ENCODE measurements around the gene RAPGEFL1. TPM values are rescaled to one million over a fixed set of nuclear protein-coding genes. Genes with fewer than 3 reads are reported as not detected.
"Not testable (repeated sequence)": the region's sequence is repeated elsewhere in the genome, so short reads cannot be mapped to it uniquely, and the experiment has no call there.

RAPGEFL1 gene
- total RNA-seq, 2 donors from 2014 or later, result 7.0 to 7.3 TPM

DNA sequence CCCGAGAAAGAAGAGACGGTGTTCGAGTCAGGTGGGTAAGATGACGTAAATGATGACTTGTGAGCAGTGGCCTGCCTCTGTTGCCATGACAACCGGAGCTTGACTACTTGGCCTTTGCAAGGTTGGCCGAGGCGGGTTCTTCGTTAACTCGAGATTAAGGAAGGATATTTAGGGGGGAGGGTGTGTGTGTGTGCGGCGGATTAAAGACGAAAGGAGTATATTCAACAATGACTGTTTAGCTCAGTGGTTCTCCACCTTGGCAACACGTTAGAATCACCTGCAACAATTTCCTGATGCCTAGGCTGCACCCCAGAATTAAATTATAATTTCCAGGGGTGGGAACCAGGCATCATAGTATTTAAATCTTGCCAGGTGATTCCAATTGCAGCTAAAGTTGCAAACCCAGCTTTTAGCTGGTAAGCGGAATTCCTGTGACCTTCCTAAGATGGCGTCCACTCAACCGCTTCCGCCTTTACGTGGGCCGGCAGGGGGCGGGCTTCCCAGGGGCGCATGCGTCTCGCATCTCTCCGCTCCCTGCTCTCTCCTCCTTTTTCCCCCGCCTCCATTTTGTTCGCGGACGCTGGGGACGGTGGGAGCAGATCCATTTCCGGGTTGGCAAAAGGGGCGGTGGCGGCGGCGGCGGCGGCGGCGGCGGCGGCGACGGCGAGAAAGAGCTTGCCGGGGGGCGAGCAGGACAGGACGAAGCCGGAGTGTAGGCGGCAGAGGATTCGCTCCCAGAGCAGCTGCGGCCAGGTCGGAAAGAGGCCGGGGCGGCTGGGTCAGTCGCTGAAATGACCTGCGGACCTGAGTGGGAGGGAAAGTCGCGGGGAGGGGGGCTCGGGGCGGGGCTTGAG lies 41.7 kb downstream of the RAPGEFL1 start, which contains the start of gene WIPF2:
Gene WIPF2 (plus strand): TSS at position 565 of the 854 bp plus-strand sequence. CDS start 37,156 bp downstream, outside the sequence.
- peak in 2 of 3 donors; percentile 62 to 77 for TF ChIP-seq POLR2A (IDR thresholded peaks at IDR 0.05)
- peak; percentile 59 to 98 (median 84) for TF ChIP-seq CTCF (IDR thresholded peaks at IDR 0.05)
- Histone ChIP-seq H3K4me1 (peaks cover 23% of the 10 kb centered on the region), H3K27ac (peak within 1 kb of the TSS; percentile 83 to 98 (median 86)), H3K27me3 (no peaks in the 10 kb centered on the region), H3K4me3 (peak within 1 kb of the TSS; percentile 51 to 75), H3K36me3 (replicated peaks in 1 of 2; ENCODE audit: insufficient read depth in 1 of 2, low read depth in 2 of 2) (no peaks in the 10 kb centered on the region), H3K9me3 (no peaks in the 10 kb centered on the region)
- WGBS, 2 donors, result 1 to 3% methylated on average over 18 to 59 of the region's 59 CpGs
- ATAC-seq (peak; percentile 97), DNase-seq (peak; percentile 96 to 98 (median 98))
- intact Hi-C loops (cut with DNase I), result no loop called here

DNA sequence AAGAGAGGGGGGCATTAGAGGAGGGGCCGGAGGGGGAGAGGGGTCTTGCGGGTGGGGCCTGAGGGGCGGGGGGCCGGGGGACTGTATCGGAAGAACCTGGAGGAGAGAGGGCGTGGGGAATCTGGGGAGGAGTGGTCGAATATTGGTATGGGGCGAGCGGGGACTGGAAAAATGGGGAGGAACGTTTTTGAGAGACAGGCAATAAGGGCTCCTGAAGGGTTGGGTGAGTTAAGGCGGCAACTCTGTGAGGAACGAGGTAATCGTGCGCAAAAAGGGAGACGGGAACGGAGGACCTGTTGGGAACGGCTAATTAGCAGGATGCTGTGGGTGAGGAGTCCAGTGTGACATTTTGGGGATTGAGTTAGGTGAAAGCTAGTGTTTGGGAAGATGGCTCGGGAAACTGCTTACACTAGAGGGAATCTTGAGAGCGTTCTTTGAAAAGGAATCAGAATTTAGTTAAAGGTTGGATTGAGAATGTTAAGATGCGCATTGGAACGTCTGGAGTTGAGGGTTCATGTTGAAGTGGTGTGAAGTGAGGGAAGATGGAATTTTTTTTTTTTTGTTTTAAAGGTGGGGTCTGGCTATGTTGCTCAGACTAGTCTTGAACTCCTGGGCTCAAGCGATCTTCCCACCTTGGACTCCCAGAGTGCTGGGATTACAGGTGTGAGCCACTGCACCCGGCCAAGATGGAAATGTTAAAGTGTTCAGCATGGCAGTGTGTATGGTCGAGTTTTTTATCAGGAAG lies 42.5 kb downstream of the RAPGEFL1 start:
- no peaks in the 10 kb centered on the region for H3K36me3 ChIP-seq (replicated peaks in 1 of 2; ENCODE audit: insufficient read depth in 1 of 2, low read depth in 2 of 2)
- DNase-seq, result peak; percentile 31 to 51 (median 44)
- ATAC-seq, result peak; percentile 25
- 1 to 2% methylated on average over 22 to 24 of the region's 24 CpGs for WGBS, 2 donors
- peaks cover 28% of the 10 kb centered on the region for H3K4me1 ChIP-seq
- intact Hi-C loops (cut with DNase I), result no loop called here
- no peaks in the 10 kb centered on the region for H3K27me3 ChIP-seq
- H3K27ac ChIP-seq, result peak overlapping the region; percentile 81 to 98 (median 84)
- peak overlapping the region; percentile 51 to 75 for H3K4me3 ChIP-seq
- no peaks in the 10 kb centered on the region for H3K9me3 ChIP-seq
- no peak for TF ChIP-seq POLR2A (IDR thresholded peaks at IDR 0.05)
- TF ChIP-seq CTCF (IDR thresholded peaks at IDR 0.05), result no peak

DNA sequence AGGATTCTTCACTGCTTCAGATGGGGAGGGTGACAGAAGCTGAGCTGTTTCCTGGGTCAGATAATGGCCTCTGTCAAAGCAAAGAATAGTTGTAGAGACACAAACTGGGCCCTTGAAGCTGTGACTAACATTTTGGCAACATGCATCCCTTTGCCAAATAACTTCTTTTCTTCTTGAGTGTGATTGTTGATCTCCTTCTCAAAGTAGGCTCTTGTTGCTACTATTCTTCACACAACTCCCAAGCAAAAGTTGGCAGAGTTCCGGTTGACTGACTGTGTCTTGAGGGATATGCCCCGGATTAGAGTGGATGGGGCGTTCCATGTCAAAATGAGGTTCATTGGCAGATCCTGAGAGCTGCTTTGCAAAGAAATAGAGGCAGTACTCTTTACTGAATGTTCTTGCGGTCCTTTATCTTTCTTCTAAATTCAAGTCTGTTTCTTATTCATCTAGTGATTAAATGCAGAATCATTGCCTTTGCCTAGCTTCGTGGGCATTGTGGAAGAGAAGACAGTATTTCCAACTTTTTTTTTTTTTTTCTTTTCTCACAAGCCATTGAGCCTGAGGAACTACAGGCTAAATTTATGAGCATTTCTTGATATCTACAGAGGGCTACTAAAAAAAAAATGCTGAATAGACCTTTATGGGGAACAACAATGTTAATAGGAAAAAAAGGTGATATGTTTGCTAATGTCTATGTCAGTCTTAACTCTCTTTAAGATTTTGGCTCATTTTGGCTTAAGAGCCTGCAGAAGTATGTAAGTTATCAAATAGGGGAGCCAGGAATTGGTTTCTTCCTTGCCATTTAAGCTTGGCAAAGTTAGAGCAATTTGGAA lies 47.7 kb downstream of the RAPGEFL1 start:
- no peak overlapping the region for H3K4me3 ChIP-seq
- no peaks in the 10 kb centered on the region for H3K36me3 ChIP-seq (replicated peaks in 1 of 2; ENCODE audit: insufficient read depth in 1 of 2, low read depth in 2 of 2)
- peak; percentile 35 to 51 (median 42) for DNase-seq
- H3K27ac ChIP-seq, result peak overlapping the region; percentile 11 to 78 (median 72)
- no peak for ATAC-seq
- no peaks in the 10 kb centered on the region for H3K9me3 ChIP-seq
- peaks cover 34% of the 10 kb centered on the region for H3K4me1 ChIP-seq
- H3K27me3 ChIP-seq, result no peaks in the 10 kb centered on the region
- no peak for TF ChIP-seq POLR2A (IDR thresholded peaks at IDR 0.05)
- no peak for TF ChIP-seq CTCF (IDR thresholded peaks at IDR 0.05)
- intact Hi-C loops (cut with DNase I), result no loop called here
- 40% methylated on average over 5 of the region's 5 CpGs for WGBS, 2 donors

DNA sequence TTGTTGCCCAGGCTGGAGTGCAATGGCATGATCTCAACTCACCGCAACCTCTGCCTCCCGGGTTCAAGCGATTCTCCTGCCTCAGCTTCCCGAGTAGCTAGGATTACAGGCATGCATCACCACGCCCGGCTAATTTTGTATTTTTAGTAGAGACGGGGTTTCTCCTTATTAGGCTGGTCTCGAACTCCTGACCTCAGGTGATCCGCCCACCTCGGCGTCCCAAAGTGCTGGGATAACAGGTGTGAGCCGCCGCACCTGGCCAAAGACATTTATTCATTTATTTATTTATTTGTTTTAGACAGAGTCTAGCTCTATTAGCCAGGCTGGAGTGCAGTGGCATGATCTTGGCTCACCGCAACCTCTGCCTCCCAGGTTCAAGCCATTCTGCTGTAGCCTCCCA lies 51.9 kb downstream of the RAPGEFL1 start:
- H3K4me3 ChIP-seq; H3K27me3 ChIP-seq; intact Hi-C loops (cut with DNase I); H3K9me3 ChIP-seq; H3K27ac ChIP-seq; DNase-seq; ATAC-seq; H3K36me3 ChIP-seq (replicated peaks in 1 of 2; ENCODE audit: insufficient read depth in 1 of 2, low read depth in 2 of 2): not testable (repeated sequence)
- 85 to 89% methylated on average over 14 of the region's 14 CpGs for WGBS, 2 donors
- peaks cover 15% of the 10 kb centered on the region for H3K4me1 ChIP-seq
